HG03571 (cell line): ENCODE data around the gene PHIP.

ENCODE experiments used
- ATAC-seq: cut with Tn5 transposase; IDR thresholded peaks from one replicate; pipeline ENCODE4 v1.9.1; 2021; ENCODE audit not compliant: unreplicated experiment

Gene PHIP

GRCh38 chr6:79011940-79012339 lies 66.1 kb downstream of the PHIP start:
- ATAC-seq, result no peak

DNA sequence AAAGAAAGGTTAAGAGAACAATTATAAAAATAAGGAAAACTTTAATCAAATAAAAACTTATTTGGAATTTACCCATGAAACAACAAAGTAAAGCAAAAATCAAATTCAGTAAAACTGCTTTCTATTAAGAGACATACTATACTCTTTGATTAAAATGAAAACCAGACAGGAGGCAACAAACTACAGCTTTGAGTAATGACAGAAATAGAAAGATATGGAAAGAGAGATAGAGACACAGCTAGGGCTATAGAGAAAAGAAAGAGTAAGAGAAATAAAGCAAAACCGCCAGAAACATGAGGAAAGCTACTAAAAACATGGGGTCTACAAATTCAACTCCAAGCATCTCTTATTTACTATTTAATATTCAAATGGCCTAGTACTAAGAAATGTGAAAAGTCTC lies 67.6 kb downstream of the PHIP start:
- ATAC-seq, result no peak

- ATAC-seq, result no peak
Observed at GRCh38 chr6:79009819-79010218, 68.2 kb downstream of the PHIP start.

DNA sequence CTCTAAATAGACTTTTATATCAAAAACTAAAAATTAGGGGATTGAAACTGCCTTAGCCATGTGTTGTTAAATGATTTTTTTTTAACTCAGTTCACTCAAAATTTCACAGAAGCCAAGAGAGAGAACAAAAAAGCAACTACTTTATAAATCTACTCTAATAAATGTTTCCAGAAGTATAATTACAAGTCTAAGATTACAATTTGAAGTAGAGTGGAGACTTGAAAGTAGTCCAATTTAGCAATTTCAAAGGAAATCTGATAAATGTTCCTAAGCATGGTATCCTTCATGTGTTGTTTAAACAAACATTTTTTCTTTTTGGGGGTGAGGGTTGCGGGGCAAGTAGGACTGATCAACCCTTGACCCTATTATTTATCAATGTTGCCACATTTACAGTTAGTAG lies 72.6 kb downstream of the PHIP start:
- no peak for ATAC-seq

GRCh38 chr6:79005024-79005423 lies 73.0 kb downstream of the PHIP start:
- no peak for ATAC-seq

DNA sequence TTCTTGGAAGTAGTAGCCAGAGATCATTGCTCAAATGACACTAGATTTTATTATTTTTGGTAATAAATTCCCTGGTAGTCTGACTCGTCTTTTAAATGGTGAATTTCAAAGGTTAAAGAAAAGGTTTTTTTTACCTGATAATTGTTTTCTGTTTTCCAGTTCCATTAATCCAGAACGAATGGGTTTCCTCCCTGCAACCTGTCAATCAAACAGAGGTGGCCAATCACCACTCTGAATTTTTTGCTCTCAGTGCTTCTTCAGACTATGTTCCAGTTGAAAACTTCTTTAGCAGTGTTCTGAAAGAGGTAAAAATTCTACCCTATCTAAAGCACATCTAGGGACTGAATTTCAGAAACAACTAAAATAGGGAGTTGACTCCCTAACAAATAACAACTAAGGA lies 73.8 kb downstream of the PHIP start:
- no peak for ATAC-seq

DNA sequence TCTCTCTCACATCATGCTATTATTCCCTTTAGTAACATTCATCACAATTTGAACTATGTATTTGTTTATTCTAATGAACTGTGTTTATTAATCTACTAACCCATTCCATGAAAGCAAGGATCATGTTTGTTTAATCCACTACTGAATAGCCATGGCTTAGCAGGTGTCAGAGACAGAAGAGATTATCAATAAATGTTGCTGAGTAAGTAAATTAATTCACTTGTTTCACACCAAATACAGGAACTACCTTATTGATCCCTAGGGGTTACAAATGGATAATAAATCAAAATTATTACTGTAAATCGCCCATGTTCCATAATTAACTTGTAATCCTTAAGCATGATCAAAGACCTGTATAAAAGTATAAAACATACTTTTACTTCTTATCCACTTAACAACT lies 76.6 kb downstream of the PHIP start:
- no peak for ATAC-seq

GRCh38 chr6:78999737-79000136 lies 78.3 kb downstream of the PHIP start:
- no peak for ATAC-seq

- ATAC-seq, result no peak
Observed at GRCh38 chr6:78995946-78996345, 82.1 kb downstream of the PHIP start.

GRCh38 chr6:78995346-78995745 lies 82.7 kb downstream of the PHIP start:
- no peak for ATAC-seq

- ATAC-seq, result no peak
Observed at GRCh38 chr6:78993955-78994354, 84.1 kb downstream of the PHIP start.

- no peak for ATAC-seq
Observed at GRCh38 chr6:78989191-78989590, 88.9 kb downstream of the PHIP start.

DNA sequence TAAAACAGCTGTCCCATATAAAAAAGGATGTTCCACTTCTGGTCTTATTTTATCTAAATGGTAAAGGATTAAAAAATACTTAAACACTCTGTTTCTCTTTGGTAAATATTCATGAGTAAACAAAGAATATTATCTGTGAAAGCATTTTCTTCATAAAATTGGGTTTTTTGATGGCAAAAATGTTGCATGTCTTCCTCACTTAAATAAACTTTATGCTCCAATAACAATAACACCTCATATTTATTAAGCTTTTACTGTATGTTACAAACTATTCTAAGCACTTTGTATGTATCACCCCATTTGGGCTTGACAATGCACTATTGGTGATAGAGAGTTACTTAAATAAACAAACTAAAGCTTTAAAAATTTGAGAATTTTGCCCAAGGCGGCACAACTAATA lies 91.9 kb downstream of the PHIP start:
- ATAC-seq, result no peak

GRCh38 chr6:78984225-78984950 lies 93.7 kb downstream of the PHIP start:
- no peak for ATAC-seq

DNA sequence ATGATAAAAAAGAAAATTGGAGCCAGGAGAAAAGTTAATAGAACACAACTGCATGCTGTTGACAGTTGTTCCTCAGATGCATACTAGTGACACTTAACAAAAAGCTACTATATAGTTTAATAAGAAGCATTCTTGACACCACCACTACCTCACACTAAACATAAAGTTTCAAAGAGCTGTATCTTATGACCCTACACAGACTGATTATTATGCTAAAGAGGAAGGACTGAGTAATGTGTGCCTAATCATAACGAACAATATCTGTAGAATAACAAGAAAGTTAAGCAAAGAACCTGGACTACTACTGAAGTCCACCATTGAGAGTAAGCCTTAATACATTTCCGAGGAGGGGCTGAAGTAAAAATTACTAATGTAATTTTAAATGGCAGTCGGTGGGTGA lies 110.9 kb downstream of the PHIP start:
- ATAC-seq, result no peak

DNA sequence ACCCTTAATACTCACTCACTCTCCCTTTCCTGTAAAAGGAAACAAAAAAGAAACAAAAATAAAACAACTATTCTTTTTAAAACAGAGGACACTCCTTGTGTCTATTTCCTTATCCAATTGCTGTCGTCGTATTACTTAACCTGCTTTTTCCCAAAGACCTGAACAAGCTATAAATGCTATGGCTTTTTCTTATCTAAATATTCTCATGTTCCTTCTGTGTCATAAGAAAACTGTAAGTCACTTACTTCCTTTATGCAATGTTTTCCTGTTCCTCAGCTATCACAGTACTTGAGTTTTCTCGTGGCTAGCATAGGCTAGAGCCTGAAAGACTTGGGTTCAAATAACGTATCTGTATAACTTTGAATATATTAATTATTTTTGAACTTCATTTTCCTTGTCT lies 111.5 kb downstream of the PHIP start:
- no peak for ATAC-seq

- no peak for ATAC-seq
Observed at GRCh38 chr6:78962448-78962847, 115.6 kb downstream of the PHIP start.

GRCh38 chr6:78954740-78955139 lies 123.3 kb downstream of the PHIP start:
- ATAC-seq, result no peak

DNA sequence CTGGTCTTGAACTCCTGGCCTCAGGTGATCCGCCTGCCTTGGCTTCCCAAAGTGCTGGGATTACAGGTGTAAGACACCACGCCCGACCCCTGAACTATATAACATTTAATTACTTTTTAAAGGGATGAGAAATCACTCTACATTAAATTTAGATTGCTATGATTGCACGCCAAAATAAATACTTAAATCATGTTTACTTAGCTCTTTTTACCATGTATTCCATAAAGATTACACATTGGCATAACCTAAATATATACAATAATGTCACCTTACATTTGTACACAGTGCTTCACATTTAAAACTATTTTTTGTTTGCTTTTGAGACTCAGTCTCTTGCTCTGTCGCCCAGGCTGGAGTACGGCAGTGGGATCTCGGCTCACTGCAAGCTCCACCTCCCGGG lies 124.3 kb downstream of the PHIP start:
- no peak for ATAC-seq

GRCh38 chr6:78952362-78952761 lies 125.7 kb downstream of the PHIP start:
- ATAC-seq, result no peak

DNA sequence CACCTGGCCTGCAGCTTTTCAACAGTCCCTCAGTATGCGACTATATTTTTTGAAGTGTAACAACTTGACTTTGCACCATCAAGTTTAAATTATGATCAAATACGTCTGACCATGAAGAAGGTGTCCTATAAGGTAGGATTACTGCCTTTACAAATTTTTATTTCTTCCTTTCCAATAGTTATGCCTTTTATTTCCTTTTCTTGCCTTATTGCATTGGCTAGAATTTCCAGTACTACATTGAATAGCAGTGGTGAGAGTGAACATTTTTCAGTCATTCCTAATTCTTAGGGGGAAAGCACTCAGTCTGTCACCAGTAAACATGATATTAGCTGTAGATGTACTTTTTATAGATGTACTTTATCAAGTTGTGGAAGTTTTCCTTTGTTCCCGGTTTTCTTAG lies 129.3 kb downstream of the PHIP start:
- ATAC-seq, result no peak

DNA sequence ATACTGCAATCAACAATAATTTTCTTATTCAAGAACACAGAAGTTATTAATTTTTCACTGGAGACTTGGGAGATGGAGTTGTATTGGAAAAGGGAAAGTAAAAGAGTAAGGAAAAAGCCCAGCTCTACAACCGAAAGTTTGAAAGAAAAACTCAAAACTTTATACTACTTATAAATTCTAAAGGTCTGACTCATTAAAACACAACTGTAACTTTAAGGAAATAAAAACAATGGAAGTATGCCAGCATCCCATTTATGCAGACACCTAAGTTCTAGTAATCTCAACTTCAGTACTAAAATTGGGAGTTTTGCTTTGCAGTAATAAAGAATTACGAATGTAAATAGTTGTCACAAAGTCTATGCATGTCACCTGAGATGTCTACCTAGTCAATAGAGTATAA lies 130.1 kb downstream of the PHIP start:
- ATAC-seq, result no peak

- ATAC-seq, result no peak
Observed at GRCh38 chr6:78947529-78947928, 130.5 kb downstream of the PHIP start.
